Lower leg skin (tissue), 3 donors: ENCODE data around the gene KDM7A.

Experiments used
- POLR2A ChIP-seq, 2 donors: fragments of 450-650 bp; IDR thresholded peaks; one replicate each; pipeline ENCODE4 v1.6.1; 2016 to 2017; ENCODE audit warnings: antibody characterized with exemption in 2 of 2, mild to moderate bottlenecking in 1 of 2, moderate library complexity in 1 of 2
- TF ChIP-seq, protein P1 (sequence below), 3 donors: fragments of 450-650 bp; IDR thresholded peaks; one replicate each; pipeline ENCODE4 v1.5.1; 2016; ENCODE audit warnings: antibody characterized with exemption in 3 of 3, mild to moderate bottlenecking in 3 of 3, moderate library complexity in 2 of 3

DNA sequence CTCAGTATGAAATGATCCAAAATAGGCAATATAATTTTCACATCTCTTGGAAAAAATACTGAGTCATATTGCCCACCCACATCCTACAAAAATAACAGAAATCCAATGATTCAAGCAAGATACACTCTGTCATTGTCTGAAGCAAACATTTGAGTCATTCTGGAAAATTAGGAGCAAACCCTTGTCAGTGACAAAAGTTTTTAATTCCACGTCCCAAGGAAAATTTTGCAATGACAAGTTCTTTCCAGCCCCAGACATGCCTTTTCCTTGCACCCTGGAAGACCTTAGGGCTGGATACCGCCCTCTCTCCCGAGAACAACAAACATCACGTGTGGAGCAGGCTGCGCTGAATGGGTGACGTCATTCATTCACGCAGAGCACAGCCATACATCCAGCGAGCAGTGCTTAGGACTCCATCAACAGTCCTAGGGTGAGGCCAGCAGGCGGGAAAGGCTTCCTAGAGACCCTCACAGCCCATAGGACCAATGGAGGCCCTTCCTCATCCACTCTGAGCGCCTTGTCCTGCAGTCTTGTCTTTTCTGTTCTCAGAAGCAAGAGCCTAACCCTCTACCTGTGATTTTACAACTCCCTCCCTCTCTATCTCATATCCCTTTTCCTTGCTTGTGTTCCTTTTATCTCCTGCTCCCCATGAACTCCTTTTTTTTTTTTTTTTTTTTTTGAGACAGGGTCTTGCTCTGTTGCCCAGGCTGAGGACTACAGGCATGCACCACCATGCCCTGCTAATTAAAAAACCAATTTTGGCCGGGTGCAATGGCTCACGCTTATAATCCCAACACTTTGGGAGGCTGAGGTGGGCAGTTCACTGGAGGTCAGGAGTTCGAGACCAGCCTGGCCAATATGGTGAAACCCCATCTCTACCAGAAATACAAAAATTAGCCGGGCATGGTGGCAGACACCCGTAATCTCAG, 23.5 kb upstream of the KDM7A start:
- TF ChIP-seq, protein P1, sequence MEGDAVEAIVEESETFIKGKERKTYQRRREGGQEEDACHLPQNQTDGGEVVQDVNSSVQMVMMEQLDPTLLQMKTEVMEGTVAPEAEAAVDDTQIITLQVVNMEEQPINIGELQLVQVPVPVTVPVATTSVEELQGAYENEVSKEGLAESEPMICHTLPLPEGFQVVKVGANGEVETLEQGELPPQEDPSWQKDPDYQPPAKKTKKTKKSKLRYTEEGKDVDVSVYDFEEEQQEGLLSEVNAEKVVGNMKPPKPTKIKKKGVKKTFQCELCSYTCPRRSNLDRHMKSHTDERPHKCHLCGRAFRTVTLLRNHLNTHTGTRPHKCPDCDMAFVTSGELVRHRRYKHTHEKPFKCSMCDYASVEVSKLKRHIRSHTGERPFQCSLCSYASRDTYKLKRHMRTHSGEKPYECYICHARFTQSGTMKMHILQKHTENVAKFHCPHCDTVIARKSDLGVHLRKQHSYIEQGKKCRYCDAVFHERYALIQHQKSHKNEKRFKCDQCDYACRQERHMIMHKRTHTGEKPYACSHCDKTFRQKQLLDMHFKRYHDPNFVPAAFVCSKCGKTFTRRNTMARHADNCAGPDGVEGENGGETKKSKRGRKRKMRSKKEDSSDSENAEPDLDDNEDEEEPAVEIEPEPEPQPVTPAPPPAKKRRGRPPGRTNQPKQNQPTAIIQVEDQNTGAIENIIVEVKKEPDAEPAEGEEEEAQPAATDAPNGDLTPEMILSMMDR (IDR thresholded peaks at IDR 0.05), result no peak
- no peak for TF ChIP-seq POLR2A (IDR thresholded peaks at IDR 0.05)
